ENCODE data around the gene VPS50.

DNA sequence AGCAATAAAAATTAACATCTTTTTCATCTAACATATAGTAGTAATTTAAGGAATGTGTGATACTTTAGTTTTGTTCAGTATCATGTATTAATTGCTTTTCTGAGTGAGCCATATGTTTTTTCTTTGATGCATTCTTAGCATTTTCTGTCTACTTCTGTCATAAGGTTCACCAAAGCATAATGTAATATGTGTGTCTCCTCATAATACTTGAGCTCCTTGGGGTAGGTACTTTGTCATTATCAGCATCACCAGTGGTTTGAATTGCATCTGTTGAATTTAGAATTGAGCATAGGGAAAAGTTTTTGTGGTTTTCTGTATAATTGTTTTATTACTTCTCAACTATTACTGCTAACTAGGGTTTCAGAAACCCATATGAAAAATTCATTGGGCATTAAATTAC, 26.5 kb downstream of the VPS50 start:
- TF ChIP-seq CTCF (IDR thresholded peaks at IDR 0.05) (no peak), POLR2AphosphoS5 (IDR thresholded peaks at IDR 0.05) (no peak), EP300 (IDR thresholded peaks at IDR 0.05) (no peak), POLR2A (IDR thresholded peaks at IDR 0.05; ENCODE audit: low read depth) (no peak)

Data from esophagus muscularis mucosa (tissue), 4 donors.